ENCODE data around the gene RPL29.

RPL29 gene

GRCh38 chr3:51961602-51962569 lies 33.8 kb downstream of the RPL29 start:
- ATAC-seq = no peak
- TF ChIP-seq PATZ1 (CRISPR knock-in tag; IDR thresholded peaks at IDR 0.05; ENCODE audit: borderline replicate concordance) (no peak), TCF4 (CRISPR knock-in tag; IDR thresholded peaks at IDR 0.05; ENCODE audit: borderline replicate concordance) (no peak), SNAI2 (CRISPR knock-in tag; IDR thresholded peaks at IDR 0.05) (no peak), ZFP3 (CRISPR knock-in tag; IDR thresholded peaks at IDR 0.05) (no peak), OSR1 (CRISPR knock-in tag; IDR thresholded peaks at IDR 0.05) (no peak), CSDC2 (CRISPR knock-in tag; IDR thresholded peaks at IDR 0.05) (no peak), CSRNP3 (CRISPR knock-in tag; IDR thresholded peaks at IDR 0.05) (no peak), TSHZ2 (CRISPR knock-in tag; IDR thresholded peaks at IDR 0.05) (no peak), ISL1 (CRISPR knock-in tag; IDR thresholded peaks at IDR 0.05) (no peak), ARNTL (CRISPR knock-in tag; IDR thresholded peaks at IDR 0.05; ENCODE audit: borderline replicate concordance, low read depth) (no peak), ZNF565 (CRISPR knock-in tag; conservative IDR thresholded peaks at IDR 0.05; ENCODE audit: low read depth) (no peak), PPARA (CRISPR knock-in tag; IDR thresholded peaks at IDR 0.05; ENCODE audit: borderline replicate concordance) (no peak), CREB5 (CRISPR knock-in tag; IDR thresholded peaks at IDR 0.05; ENCODE audit: low read depth) (no peak)

GRCh38 chr3:51961011-51961410 lies 34.7 kb downstream of the RPL29 start:
- no peak for ATAC-seq
- TF ChIP-seq PATZ1 (CRISPR knock-in tag; IDR thresholded peaks at IDR 0.05; ENCODE audit: borderline replicate concordance) (no peak), POU6F1 (CRISPR knock-in tag; IDR thresholded peaks at IDR 0.05; ENCODE audit: borderline replicate concordance, low read depth) (no peak), ZFP3 (CRISPR knock-in tag; IDR thresholded peaks at IDR 0.05) (no peak), OSR1 (CRISPR knock-in tag; IDR thresholded peaks at IDR 0.05) (no peak), ZNF565 (CRISPR knock-in tag; conservative IDR thresholded peaks at IDR 0.05; ENCODE audit: low read depth) (no peak)

- ATAC-seq = no peak
- TF ChIP-seq ZNF565 (CRISPR knock-in tag; conservative IDR thresholded peaks at IDR 0.05; ENCODE audit: low read depth) (no peak), CSRNP3 (CRISPR knock-in tag; IDR thresholded peaks at IDR 0.05) (no peak), ESRRG (CRISPR knock-in tag; IDR thresholded peaks at IDR 0.05) (no peak), BACH2 (CRISPR knock-in tag; IDR thresholded peaks at IDR 0.05; ENCODE audit: borderline replicate concordance) (no peak), ZNF8 (CRISPR knock-in tag; IDR thresholded peaks at IDR 0.05) (no peak), SNAI2 (CRISPR knock-in tag; IDR thresholded peaks at IDR 0.05) (no peak), TOX (CRISPR knock-in tag; IDR thresholded peaks at IDR 0.05; ENCODE audit: borderline replicate concordance) (no peak), ZC3H10 (CRISPR knock-in tag; IDR thresholded peaks at IDR 0.05) (no peak), GLIS3 (CRISPR knock-in tag; IDR thresholded peaks at IDR 0.05) (no peak), TCF4 (CRISPR knock-in tag; IDR thresholded peaks at IDR 0.05; ENCODE audit: borderline replicate concordance) (no peak), POU6F1 (CRISPR knock-in tag; IDR thresholded peaks at IDR 0.05; ENCODE audit: borderline replicate concordance, low read depth) (no peak), ZFP3 (CRISPR knock-in tag; IDR thresholded peaks at IDR 0.05) (no peak), CSDC2 (CRISPR knock-in tag; IDR thresholded peaks at IDR 0.05) (no peak), ZNF70 (CRISPR knock-in tag; IDR thresholded peaks at IDR 0.05) (no peak)
Observed at GRCh38 chr3:51960386-51960785, 35.3 kb downstream of the RPL29 start.
